Lower lobe of right lung (tissue), 2 donors: ENCODE data around the gene EYA2. TPM values are rescaled to one million over a fixed set of nuclear protein-coding genes. Genes with fewer than 3 reads are reported as not detected.

Experiments used
- ATAC-seq, 2 donors: fragments of 200-7000 bp; cut with Tn5 transposase; one replicate each; pipeline ENCODE4 v1.9.1; 2020 to 2022; ENCODE audit warnings: mild to moderate bottlenecking in 2 of 2, moderate library complexity in 2 of 2
- DNase-seq: peaks from one replicate; pipeline ENCODE4 v3.0.0-alpha.2; 2020
- H3K27ac ChIP-seq: fragments of 200-600 bp; one replicate; pipeline ENCODE4 v1.8.0; 2022
- H3K27me3 ChIP-seq: fragments of 200-600 bp; one replicate; pipeline ENCODE4 v1.8.0; 2022; ENCODE audit warnings: low read depth
- H3K36me3 ChIP-seq: fragments of 200-600 bp; one replicate; pipeline ENCODE4 v1.8.0; 2022; ENCODE audit warnings: mild to moderate bottlenecking
- H3K4me1 ChIP-seq: fragments of 200-600 bp; one replicate; pipeline ENCODE4 v1.8.0; 2022
- H3K4me3 ChIP-seq: fragments of 200-600 bp; one replicate; pipeline ENCODE4 v1.8.0; 2022; ENCODE audit warnings: mild to moderate bottlenecking
- H3K9me3 ChIP-seq: fragments of 200-600 bp; one replicate; pipeline ENCODE4 v1.8.0; 2022
- intact Hi-C: fragments of 100-400 bp; cut with DNase I; formaldehyde crosslinking; loops from one replicate; pipeline ENCODE4 v1.11.0; 2022
- total RNA-seq: library from RNA; stranded (reverse); fragmentation: NEBNext Ultra II Directional; extraction: Animal tissue kit (Norgen Biotek cat#: 25700); gene quantifications from one replicate; pipeline ENCODE4 v1.2.1, GENCODE V29; 2021
- TF ChIP-seq, protein P1 (sequence below): fragments of 200-600 bp; IDR thresholded peaks from one replicate; pipeline ENCODE4 v1.8.0; 2022; ENCODE audit warnings: antibody characterized with exemption, mild to moderate bottlenecking
- donor health status: DM: no; HTN: yes; CAD: no; lungs with severe emphysema.

The EYA2 gene
- total RNA-seq, 1 donor from 2014 or later: 3.5 TPM

- Histone ChIP-seq H3K27ac (no peak overlapping the region), H3K36me3 (peaks cover 78% of the 10 kb centered on the region), H3K9me3 (no peaks in the 10 kb centered on the region), H3K4me3 (no peak overlapping the region), H3K4me1 (no peaks in the 10 kb centered on the region), H3K27me3 (no peaks in the 10 kb centered on the region)
- ATAC-seq (no peak), DNase-seq (no peak)
- intact Hi-C loops: no loop called here
- TF ChIP-seq, protein P1, sequence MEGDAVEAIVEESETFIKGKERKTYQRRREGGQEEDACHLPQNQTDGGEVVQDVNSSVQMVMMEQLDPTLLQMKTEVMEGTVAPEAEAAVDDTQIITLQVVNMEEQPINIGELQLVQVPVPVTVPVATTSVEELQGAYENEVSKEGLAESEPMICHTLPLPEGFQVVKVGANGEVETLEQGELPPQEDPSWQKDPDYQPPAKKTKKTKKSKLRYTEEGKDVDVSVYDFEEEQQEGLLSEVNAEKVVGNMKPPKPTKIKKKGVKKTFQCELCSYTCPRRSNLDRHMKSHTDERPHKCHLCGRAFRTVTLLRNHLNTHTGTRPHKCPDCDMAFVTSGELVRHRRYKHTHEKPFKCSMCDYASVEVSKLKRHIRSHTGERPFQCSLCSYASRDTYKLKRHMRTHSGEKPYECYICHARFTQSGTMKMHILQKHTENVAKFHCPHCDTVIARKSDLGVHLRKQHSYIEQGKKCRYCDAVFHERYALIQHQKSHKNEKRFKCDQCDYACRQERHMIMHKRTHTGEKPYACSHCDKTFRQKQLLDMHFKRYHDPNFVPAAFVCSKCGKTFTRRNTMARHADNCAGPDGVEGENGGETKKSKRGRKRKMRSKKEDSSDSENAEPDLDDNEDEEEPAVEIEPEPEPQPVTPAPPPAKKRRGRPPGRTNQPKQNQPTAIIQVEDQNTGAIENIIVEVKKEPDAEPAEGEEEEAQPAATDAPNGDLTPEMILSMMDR: no peak
Observed at GRCh38 chr20:47211036-47211435, 316.4 kb downstream of the EYA2 start.

GRCh38 chr20:47212606-47213207, 318.1 kb downstream of the EYA2 start:
- intact Hi-C loops: no loop called here
- ATAC-seq: no peak
- H3K4me1 ChIP-seq: no peaks in the 10 kb centered on the region
- no peaks in the 10 kb centered on the region for H3K9me3 ChIP-seq
- H3K27me3 ChIP-seq: no peaks in the 10 kb centered on the region
- peaks cover 91% of the 10 kb centered on the region for H3K36me3 ChIP-seq
- no peak overlapping the region for H3K27ac ChIP-seq
- H3K4me3 ChIP-seq: no peak overlapping the region
- DNase-seq: no peak
- TF ChIP-seq, protein P1: no peak

- intact Hi-C loops: no loop called here
- TF ChIP-seq, protein P1: no peak
- no peak overlapping the region for H3K27ac ChIP-seq
- H3K27me3 ChIP-seq: no peaks in the 10 kb centered on the region
- no peak for ATAC-seq
- no peak for DNase-seq
- H3K36me3 ChIP-seq: peaks cover 95% of the 10 kb centered on the region
- no peaks in the 10 kb centered on the region for H3K9me3 ChIP-seq
- no peak overlapping the region for H3K4me3 ChIP-seq
- no peaks in the 10 kb centered on the region for H3K4me1 ChIP-seq
Observed at GRCh38 chr20:47213966-47214365, 319.3 kb downstream of the EYA2 start.

GRCh38 chr20:47215653-47216397, 321.2 kb downstream of the EYA2 start:
- Histone ChIP-seq H3K27ac (no peak overlapping the region), H3K36me3 (peaks cover 94% of the 10 kb centered on the region), H3K9me3 (no peaks in the 10 kb centered on the region), H3K4me1 (no peaks in the 10 kb centered on the region), H3K27me3 (no peaks in the 10 kb centered on the region), H3K4me3 (no peak overlapping the region)
- no peak for ATAC-seq
- TF ChIP-seq, protein P1: no peak
- no peak for DNase-seq
- intact Hi-C loops: no loop called here

DNA sequence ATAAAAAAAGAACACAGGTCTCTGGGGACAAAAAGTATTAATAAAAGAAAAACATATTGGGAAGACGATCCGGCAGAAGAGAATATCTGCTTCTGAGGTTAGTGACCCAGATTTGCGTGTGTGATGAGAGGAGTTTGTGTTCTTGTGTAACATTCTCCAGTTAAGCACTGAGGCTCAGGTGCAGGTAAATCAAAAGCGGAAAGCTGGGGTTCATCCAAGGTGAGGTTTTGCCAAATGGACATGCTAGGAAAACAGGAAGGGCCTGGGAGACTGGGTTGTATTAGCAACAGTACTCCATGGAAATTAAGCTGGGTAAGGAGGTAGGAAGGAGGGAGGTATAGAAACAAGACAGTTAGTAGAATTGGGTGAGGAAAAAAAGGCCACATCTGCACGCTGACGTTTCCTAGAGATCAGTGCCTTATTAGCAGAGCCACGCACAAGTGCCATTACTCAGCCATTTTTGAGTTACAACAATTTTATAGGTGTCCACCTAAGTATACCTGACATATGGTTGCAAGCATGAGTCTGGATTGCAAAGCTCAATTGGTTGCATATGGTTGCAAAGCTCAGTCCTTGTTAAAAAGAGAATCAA, 322.3 kb downstream of the EYA2 start:
- Histone ChIP-seq H3K4me1 (no peaks in the 10 kb centered on the region), H3K27me3 (no peaks in the 10 kb centered on the region), H3K9me3 (no peaks in the 10 kb centered on the region), H3K27ac (no peak overlapping the region), H3K36me3 (peaks cover 94% of the 10 kb centered on the region), H3K4me3 (no peak overlapping the region)
- TF ChIP-seq, protein P1: no peak
- intact Hi-C loops: no loop called here
- DNase-seq (no peak), ATAC-seq (no peak)
